HepG2 (cell line): ENCODE measurements around the gene MACROD2. TPM values are rescaled to one million over a fixed set of nuclear protein-coding genes. Genes with fewer than 3 reads are reported as not detected.

Experiments
- ATAC-seq: fragments of 200-7000 bp; cut with Tn5 transposase; 3 replicates; pipeline ENCODE4 v1.9.1; 2020; ENCODE audit warnings: mild to moderate bottlenecking, moderate library complexity
- BruUV-seq: library from RNA; stranded (reverse); fragments of 400-500 nt; replicated peaks from 2 replicates; lab custom pipeline; 2021; lab: Mats Ljungman, UMichigan
- CTCF ChIA-PET: fragments of 300-600 bp; formaldehyde crosslinking; extraction: SDS; loops from one replicate; lab custom pipeline; 2021; ENCODE audit warnings: low total read pairs, inconsistent platforms, low intra/inter-chr PET ratio; lab: Yijun Ruan, JAX
- POLR2A ChIA-PET: fragments of 350-600 bp; sonication (Branson Sonifier 250); formaldehyde crosslinking; loops from one replicate; lab custom pipeline; 2020; ENCODE audit warnings: antibody characterized with exemption, inconsistent platforms; lab: Yijun Ruan, JAX
- DNase-seq: peaks from one replicate; pipeline ENCODE4 v3.0.0-alpha.2; 2015; ENCODE audit warnings: low spot score
- FAIRE-seq: peaks from 3 replicates; lab custom pipeline; 2011; peaks lifted over from hg19 to GRCh38; lab: Jason Lieb, UNC
- H2AFZ ChIP-seq: one replicate; pipeline ENCODE4 v1.6.1; 2011; ENCODE audit warnings: low read length, inconsistent platforms
- H3K27ac ChIP-seq: fragments of 300-600 bp; 3 replicates; pipeline ENCODE4 v1.8.0; 2011; ENCODE audit warnings: mixed run types, mild to moderate bottlenecking, mixed read lengths, low read length, inconsistent platforms; ENCODE audit not compliant: insufficient read depth; ENCODE audit errors: extremely low read length
- H3K27me3 ChIP-seq, 2 experiments: fragments of 200-600 bp in 1 of 2; 2 replicates in 1 of 2; 3 replicates in 1 of 2; pipeline versions ENCODE4 v1.6.0 to v1.8.0; 2011; ENCODE audit warnings: low read length in 2 of 2, mild to moderate bottlenecking in 2 of 2, moderate library complexity in 2 of 2, inconsistent platforms in 1 of 2; ENCODE audit not compliant: insufficient read depth in 2 of 2, control insufficient read depth in 1 of 2
- H3K36me3 ChIP-seq, 2 experiments: fragments of 200-600 bp in 1 of 2; replicated peaks in 1 of 2; 2 replicates in 1 of 2; 3 replicates in 1 of 2; pipeline versions ENCODE4 v1.5.1 to v1.8.0; 2011; ENCODE audit warnings: low read length in 2 of 2, inconsistent platforms in 1 of 2; ENCODE audit not compliant: insufficient read depth in 2 of 2, control insufficient read depth in 1 of 2
- H3K4me1 ChIP-seq: 2 replicates; pipeline ENCODE4 v1.5.1; 2012; ENCODE audit warnings: low read length, inconsistent platforms; ENCODE audit not compliant: insufficient read depth
- H3K4me2 ChIP-seq: 2 replicates; pipeline ENCODE4 v1.6.0; 2011; ENCODE audit warnings: low read depth, low read length, inconsistent platforms
- H3K4me3 ChIP-seq, 3 experiments: fragments of 200-600 bp in 1 of 3; sonication (generic), shearing (Covaris generic) in 1 of 3; replicated peaks in 1 of 3; 2 replicates each; pipeline ENCODE4 v1.5.1; 2011 to 2016; ENCODE audit warnings: low read length in 3 of 3, inconsistent platforms in 2 of 3, low read depth in 2 of 3, mild to moderate bottlenecking in 2 of 3, control low read depth in 1 of 3, mixed read lengths in 1 of 3; ENCODE audit not compliant: insufficient read depth in 1 of 3
- H3K79me2 ChIP-seq: one replicate; pipeline ENCODE4 v1.6.1; 2011; ENCODE audit warnings: low read length, inconsistent platforms; ENCODE audit not compliant: insufficient read depth
- H3K9ac ChIP-seq: 2 replicates; pipeline ENCODE4 v1.6.0; 2011; ENCODE audit warnings: mild to moderate bottlenecking, low read depth, low read length, inconsistent platforms; ENCODE audit not compliant: insufficient read depth
- H3K9me3 ChIP-seq: 2 replicates; pipeline ENCODE4 v1.5.1; 2012; ENCODE audit warnings: mild to moderate bottlenecking, low read length
- H4K20me1 ChIP-seq: 2 replicates; pipeline ENCODE4 v1.6.0; 2011; ENCODE audit warnings: inconsistent platforms, mild to moderate bottlenecking, low read length, moderate library complexity; ENCODE audit not compliant: insufficient read depth
- HMGA1 ChIP-seq: sonication (generic); formaldehyde crosslinking; conservative IDR thresholded peaks from 2 replicates; pipeline ENCODE4 v1.4.0; 2020; ENCODE audit warnings: missing genetic modification reagents
- IKZF5 ChIP-seq: IDR thresholded peaks from 2 replicates; pipeline ENCODE4 v1.6.1; 2018; ENCODE audit warnings: missing genetic modification reagents, mild to moderate bottlenecking, missing compliant biosample characterization
- JUNB ChIP-seq: sonication (generic); formaldehyde crosslinking; IDR thresholded peaks from 2 replicates; pipeline ENCODE4 v1.8.0; 2022; ENCODE audit warnings: missing genetic modification reagents, mild to moderate bottlenecking, borderline replicate concordance
- ZFX ChIP-seq: sonication (generic); formaldehyde crosslinking; IDR thresholded peaks from 2 replicates; pipeline ENCODE4 v1.4.0; 2020; ENCODE audit warnings: mild to moderate bottlenecking, low read depth, missing genetic modification reagents, moderate library complexity
- ZNF484 ChIP-seq: sonication (generic); formaldehyde crosslinking; IDR thresholded peaks from 2 replicates; pipeline ENCODE4 v1.5.1; 2020; ENCODE audit warnings: mild to moderate bottlenecking, low read depth, missing genetic modification reagents, borderline replicate concordance
- ZNF530 ChIP-seq: sonication (generic); formaldehyde crosslinking; IDR thresholded peaks from 2 replicates; pipeline ENCODE4 v1.5.0; 2020; ENCODE audit warnings: low read depth, mild to moderate bottlenecking, missing genetic modification reagents
- ZNF646 ChIP-seq: sonication (generic); formaldehyde crosslinking; IDR thresholded peaks from 2 replicates; pipeline ENCODE4 v1.9.0; 2021; ENCODE audit warnings: mild to moderate bottlenecking, missing genetic modification reagents
- ZSCAN9 ChIP-seq: IDR thresholded peaks from 2 replicates; pipeline ENCODE4 v1.6.1; 2016; ENCODE audit warnings: borderline replicate concordance
- WGBS: methylation state at CpG from one replicate; pipeline ENCODE4 v1.1.6; 2017; ENCODE audit warnings: low lambda C conversion rate; 5-methylcytosine and 5-hydroxymethylcytosine counted together
- in situ Hi-C: cut with HindIII; loops from 2 replicates; pipeline ENCODE4 v1.10.0; 2017; ENCODE audit warnings: low pct_unique_long_range_greater_than_20kb; ENCODE audit not compliant: extremely low pct_ligation_motif_present
- intact Hi-C: fragments of 100-400 bp; cut with micrococcal nuclease; formaldehyde crosslinking; loops from one replicate; pipeline ENCODE4 v1.10.0; 2022; ENCODE audit not compliant: unreplicated experiment
- polyA plus RNA-seq, 8 experiments: library from polyadenylated mRNA; depleted of rRNA in 3 of 8; stranded (reverse) in 7 of 8; unstranded in 1 of 8; fragments of >200 nt; fragmentation: Illumina TruSeq in 4 of 8; extraction: Trizol in 4 of 8; gene quantifications; 2 replicates each; pipeline versions ENCODE4 v1.2.1 to v1.2.3, GENCODE V29; 2011 to 2016; ENCODE audit warnings: low read depth in 4 of 8, missing spikeins in 1 of 8, mixed read lengths in 1 of 8; ENCODE audit not compliant: insufficient read depth in 1 of 8
- total RNA-seq, 5 experiments: library from RNA; depleted of rRNA; stranded (reverse); fragments of >200 nt; fragmentation: Illumina TruSeq; extraction: Trizol; gene quantifications; 2 replicates each; pipeline ENCODE4 v1.2.3, GENCODE V29; 2016; ENCODE audit warnings: low read depth in 1 of 5
- TF ChIP-seq, protein P1 (sequence below): sonication (generic); formaldehyde crosslinking; IDR thresholded peaks from 2 replicates; pipeline ENCODE4 v1.4.0; 2020; ENCODE audit warnings: missing genetic modification reagents, borderline replicate concordance
- TF ChIP-seq, protein P2 (sequence below): sonication (generic); formaldehyde crosslinking; IDR thresholded peaks from 2 replicates; pipeline ENCODE4; 2020; ENCODE audit warnings: missing genetic modification reagents, mild to moderate bottlenecking, borderline replicate concordance

The MACROD2 gene
- total and polyA plus RNA-seq, 2 of the 13 experiments (the other 11 are each of a cell fraction or from before 2014, with no cell fraction given) = 0.13 to 0.51 TPM

DNA sequence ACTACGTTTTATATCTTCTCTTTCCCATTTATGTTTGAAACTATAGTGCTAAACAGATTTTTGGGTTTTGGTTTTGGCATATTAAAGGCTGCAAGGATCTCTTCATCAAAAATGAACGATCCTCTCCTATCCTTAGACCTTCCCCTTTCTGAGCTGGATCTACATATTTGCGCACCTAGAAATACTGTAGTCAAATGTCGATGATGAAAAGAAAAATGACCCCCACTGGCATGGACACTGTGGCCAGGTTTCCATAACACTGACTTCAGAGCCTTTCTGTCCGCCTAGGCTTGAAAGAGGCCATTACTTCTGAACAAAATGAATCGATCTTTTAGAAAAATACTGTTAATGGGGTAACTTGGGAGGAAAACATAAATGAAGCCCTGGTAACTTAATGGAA is 336.3 kb downstream of the MACROD2 start:
- Histone ChIP-seq H3K9ac (no peak overlapping the region), H2AFZ (no peak overlapping the region), H3K79me2 (no peaks in the 10 kb centered on the region), H3K9me3 (no peaks in the 10 kb centered on the region), H3K4me2 (no peak overlapping the region), H3K36me3 (no peaks in the 10 kb centered on the region), H3K4me3 (no peak overlapping the region), H3K27ac (no peak overlapping the region), H3K4me1 (peaks cover 10% of the 10 kb centered on the region; the same call in 1 of the 2 replicates), H4K20me1 (no peaks in the 10 kb centered on the region), H3K27me3 (no peaks in the 10 kb centered on the region; a peak in 1 of 5 replicates)
- ATAC-seq = no peak
- intact Hi-C loops = loop anchor here (10.0 kb wide), 1 partner anchor 733 kb away; no protein-coding TSS in a partner anchor
- FAIRE-seq = no peak
- DNase-seq = no peak
- POLR2A ChIA-PET = no interaction called here
- 57% methylated on average over 6 of the region's 6 CpGs for WGBS
- no TSS peak for BruUV-seq
- CTCF ChIA-PET = no interaction called here
- in situ Hi-C loops = loop anchor here (10.0 kb wide), 2 partner anchors 613 to 913 kb away; no protein-coding TSS in a partner anchor
- TF ChIP-seq ZSCAN9 (CRISPR knock-in tag) (no peak), ZNF646 (no peak), IKZF5 (CRISPR knock-in tag) (no peak), HMGA1 (CRISPR knock-in tag) (no peak), ZNF484 (no peak), ZFX (CRISPR knock-in tag) (no peak), ZNF530 (no peak), JUNB (no peak)
- TF ChIP-seq, protein P1, sequence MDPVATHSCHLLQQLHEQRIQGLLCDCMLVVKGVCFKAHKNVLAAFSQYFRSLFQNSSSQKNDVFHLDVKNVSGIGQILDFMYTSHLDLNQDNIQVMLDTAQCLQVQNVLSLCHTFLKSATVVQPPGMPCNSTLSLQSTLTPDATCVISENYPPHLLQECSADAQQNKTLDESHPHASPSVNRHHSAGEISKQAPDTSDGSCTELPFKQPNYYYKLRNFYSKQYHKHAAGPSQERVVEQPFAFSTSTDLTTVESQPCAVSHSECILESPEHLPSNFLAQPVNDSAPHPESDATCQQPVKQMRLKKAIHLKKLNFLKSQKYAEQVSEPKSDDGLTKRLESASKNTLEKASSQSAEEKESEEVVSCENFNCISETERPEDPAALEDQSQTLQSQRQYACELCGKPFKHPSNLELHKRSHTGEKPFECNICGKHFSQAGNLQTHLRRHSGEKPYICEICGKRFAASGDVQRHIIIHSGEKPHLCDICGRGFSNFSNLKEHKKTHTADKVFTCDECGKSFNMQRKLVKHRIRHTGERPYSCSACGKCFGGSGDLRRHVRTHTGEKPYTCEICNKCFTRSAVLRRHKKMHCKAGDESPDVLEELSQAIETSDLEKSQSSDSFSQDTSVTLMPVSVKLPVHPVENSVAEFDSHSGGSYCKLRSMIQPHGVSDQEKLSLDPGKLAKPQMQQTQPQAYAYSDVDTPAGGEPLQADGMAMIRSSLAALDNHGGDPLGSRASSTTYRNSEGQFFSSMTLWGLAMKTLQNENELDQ = no peak
- TF ChIP-seq, protein P2, sequence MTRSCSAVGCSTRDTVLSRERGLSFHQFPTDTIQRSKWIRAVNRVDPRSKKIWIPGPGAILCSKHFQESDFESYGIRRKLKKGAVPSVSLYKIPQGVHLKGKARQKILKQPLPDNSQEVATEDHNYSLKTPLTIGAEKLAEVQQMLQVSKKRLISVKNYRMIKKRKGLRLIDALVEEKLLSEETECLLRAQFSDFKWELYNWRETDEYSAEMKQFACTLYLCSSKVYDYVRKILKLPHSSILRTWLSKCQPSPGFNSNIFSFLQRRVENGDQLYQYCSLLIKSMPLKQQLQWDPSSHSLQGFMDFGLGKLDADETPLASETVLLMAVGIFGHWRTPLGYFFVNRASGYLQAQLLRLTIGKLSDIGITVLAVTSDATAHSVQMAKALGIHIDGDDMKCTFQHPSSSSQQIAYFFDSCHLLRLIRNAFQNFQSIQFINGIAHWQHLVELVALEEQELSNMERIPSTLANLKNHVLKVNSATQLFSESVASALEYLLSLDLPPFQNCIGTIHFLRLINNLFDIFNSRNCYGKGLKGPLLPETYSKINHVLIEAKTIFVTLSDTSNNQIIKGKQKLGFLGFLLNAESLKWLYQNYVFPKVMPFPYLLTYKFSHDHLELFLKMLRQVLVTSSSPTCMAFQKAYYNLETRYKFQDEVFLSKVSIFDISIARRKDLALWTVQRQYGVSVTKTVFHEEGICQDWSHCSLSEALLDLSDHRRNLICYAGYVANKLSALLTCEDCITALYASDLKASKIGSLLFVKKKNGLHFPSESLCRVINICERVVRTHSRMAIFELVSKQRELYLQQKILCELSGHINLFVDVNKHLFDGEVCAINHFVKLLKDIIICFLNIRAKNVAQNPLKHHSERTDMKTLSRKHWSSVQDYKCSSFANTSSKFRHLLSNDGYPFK = no peak
